Ishikawa (cell line): Measurements from ENCODE around the gene ALDH16A1.

ENCODE experiments used
- CEBPB ChIP-seq: IDR thresholded peaks from 2 replicates; pipeline ENCODE4 v1.6.1; 2012
- CREB1 ChIP-seq: IDR thresholded peaks from 2 replicates; pipeline ENCODE4 v1.6.1; 2012; ENCODE audit warnings: low read depth
- EGR1 ChIP-seq: IDR thresholded peaks from 2 replicates; pipeline ENCODE4 v1.6.1; 2012
- EP300 ChIP-seq: IDR thresholded peaks from 2 replicates; pipeline ENCODE4 v1.6.1; 2012; ENCODE audit warnings: borderline replicate concordance
- FOXM1 ChIP-seq: IDR thresholded peaks from 2 replicates; pipeline ENCODE4 v1.6.1; 2012; ENCODE audit warnings: low read depth, borderline replicate concordance
- MAX ChIP-seq: IDR thresholded peaks from 2 replicates; pipeline ENCODE4 v1.6.1; 2012
- NFIC ChIP-seq: IDR thresholded peaks from 2 replicates; pipeline ENCODE4 v1.6.1; 2012
- RAD21 ChIP-seq: IDR thresholded peaks from 2 replicates; pipeline ENCODE4 v1.6.1; 2012; ENCODE audit warnings: low read depth
- REST ChIP-seq: IDR thresholded peaks from 2 replicates; pipeline ENCODE4 v1.6.1; 2012; ENCODE audit warnings: low read depth, mild to moderate bottlenecking
- TAF1 ChIP-seq: IDR thresholded peaks from 2 replicates; pipeline ENCODE4 v1.6.1; 2012; ENCODE audit warnings: low read depth, mild to moderate bottlenecking
- TCF12 ChIP-seq: IDR thresholded peaks from 2 replicates; pipeline ENCODE4 v1.6.1; 2012; ENCODE audit warnings: low read depth
- TEAD4 ChIP-seq: IDR thresholded peaks from 2 replicates; pipeline ENCODE4 v1.6.1; 2012
- USF1 ChIP-seq: IDR thresholded peaks from 2 replicates; pipeline ENCODE4 v1.6.1; 2012
- YY1 ChIP-seq: IDR thresholded peaks from 2 replicates; pipeline ENCODE4 v1.6.1; 2012; ENCODE audit warnings: low read depth
- ZBTB7A ChIP-seq: IDR thresholded peaks from 2 replicates; pipeline ENCODE4 v1.6.1; 2012; ENCODE audit warnings: low read depth

ALDH16A1 gene

GRCh38 chr19:49468746-49469447, 15.9 kb downstream of the ALDH16A1 start:
- TF ChIP-seq TAF1, result no peak
- no peak for TF ChIP-seq RAD21
- no peak for TF ChIP-seq MAX
- no peak for TF ChIP-seq FOXM1
- TF ChIP-seq TEAD4, result no peak

GRCh38 chr19:49469828-49470614, 17.0 kb downstream of the ALDH16A1 start:
- TF ChIP-seq YY1 (no peak), RAD21 (peak; percentile 21; the same call in 1 of the 2 replicates)

- no peak for TF ChIP-seq REST
- no peak for TF ChIP-seq FOXM1
- TF ChIP-seq NFIC, result no peak
- no peak for TF ChIP-seq TCF12
- no peak for TF ChIP-seq RAD21
- TF ChIP-seq TEAD4, result no peak
- no peak for TF ChIP-seq YY1
- TF ChIP-seq ZBTB7A, result no peak
- TF ChIP-seq EP300, result no peak
- TF ChIP-seq TAF1, result no peak
- no peak for TF ChIP-seq CEBPB
- TF ChIP-seq EGR1, result no peak
- TF ChIP-seq CREB1, result no peak
Observed at GRCh38 chr19:49470615-49470978, 17.6 kb downstream of the ALDH16A1 start.

- TF ChIP-seq EGR1 (no peak), REST (no peak), MAX (no peak), USF1 (no peak), CREB1 (no peak), CEBPB (no peak), NFIC (no peak), FOXM1 (no peak)
Observed at GRCh38 chr19:49472936-49473335, 19.9 kb downstream of the ALDH16A1 start.

GRCh38 chr19:49473868-49474541, 21.0 kb downstream of the ALDH16A1 start, which contains the start of gene FLT3LG:
FLT3LG (plus strand) TSS chr19:49474215; CDS start chr19:49474640, 425 bp downstream.
- no peak; the same call in 1 of the 2 replicates for TF ChIP-seq TEAD4
- TF ChIP-seq EGR1, result no peak
- TF ChIP-seq RAD21, result peak; percentile 45; the same call in 1 of the 2 replicates
- no peak for TF ChIP-seq USF1
- TF ChIP-seq MAX, result no peak
- peak; percentile 89 for TF ChIP-seq ZBTB7A
- no peak for TF ChIP-seq CEBPB
